Pons (tissue), 1 donor: ENCODE measurements around the gene BNIP2.

Experiments
- DNase-seq: peaks from one replicate; pipeline ENCODE4 v3.0.0-alpha.2; 2016; ENCODE audit warnings: low spot score

BNIP2 gene

DNA sequence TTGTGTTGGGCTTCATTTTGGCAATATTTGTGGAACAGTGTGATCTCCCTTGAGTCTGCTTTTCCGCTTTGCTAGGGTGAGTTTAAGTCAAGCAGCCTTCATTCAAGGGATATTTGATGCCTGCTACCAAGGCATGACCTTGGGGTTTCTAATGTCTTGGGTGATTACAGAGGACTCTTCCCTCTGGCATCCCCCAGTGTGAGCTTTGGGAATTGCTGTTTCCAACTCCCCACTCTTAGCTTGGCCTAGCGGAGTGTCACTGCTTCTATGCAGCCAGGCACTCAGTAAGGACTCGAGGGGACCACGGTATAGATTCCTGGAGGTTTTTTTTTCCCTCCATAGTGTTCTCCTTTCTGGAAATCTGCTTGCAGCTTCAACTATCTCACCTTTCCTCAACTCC lies 56.4 kb downstream of the BNIP2 start:
- no peak for DNase-seq

DNA sequence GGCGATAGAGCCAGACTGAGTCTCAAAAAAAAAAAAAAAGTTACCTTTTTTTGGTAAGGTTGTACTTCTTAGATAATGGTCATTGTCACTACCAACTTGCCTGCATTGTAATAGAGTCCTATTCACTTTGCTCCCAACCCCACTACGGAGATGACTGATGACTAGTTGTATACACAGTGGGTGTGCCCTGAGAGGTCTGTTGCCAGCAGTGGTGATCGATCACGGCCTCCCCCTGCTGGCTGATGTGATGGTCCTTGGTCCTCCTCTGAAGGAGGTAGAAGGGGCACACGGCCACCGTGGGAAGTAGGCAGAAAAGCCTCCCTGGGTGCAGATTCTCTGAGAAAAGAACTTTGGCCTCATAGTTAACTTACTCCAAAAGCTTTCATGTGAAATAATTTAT lies 66.8 kb downstream of the BNIP2 start:
- DNase-seq: no peak

- DNase-seq: no peak
Measured at GRCh38 chr15:59618406-59618805, 70.7 kb downstream of the BNIP2 start.

DNA sequence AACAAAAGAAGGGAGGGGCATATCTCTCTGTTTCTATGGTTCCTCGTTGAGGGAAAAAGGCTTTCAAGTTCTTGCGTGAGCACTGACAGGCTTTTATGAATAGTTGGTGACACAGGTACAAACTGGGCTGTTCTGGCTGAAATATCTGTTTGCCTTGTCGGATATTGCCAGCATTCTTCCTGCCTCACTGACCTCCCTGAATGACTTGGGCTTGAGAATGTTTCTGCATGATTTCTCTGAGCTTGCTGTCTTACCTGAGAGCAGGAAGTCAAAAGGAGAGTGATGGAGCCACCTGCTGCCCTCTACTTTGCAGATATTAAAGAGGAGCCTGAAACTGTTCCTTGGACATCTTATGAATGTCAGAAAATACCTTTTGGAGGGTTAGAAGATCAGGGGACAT lies 72.7 kb downstream of the BNIP2 start:
- no peak for DNase-seq

DNA sequence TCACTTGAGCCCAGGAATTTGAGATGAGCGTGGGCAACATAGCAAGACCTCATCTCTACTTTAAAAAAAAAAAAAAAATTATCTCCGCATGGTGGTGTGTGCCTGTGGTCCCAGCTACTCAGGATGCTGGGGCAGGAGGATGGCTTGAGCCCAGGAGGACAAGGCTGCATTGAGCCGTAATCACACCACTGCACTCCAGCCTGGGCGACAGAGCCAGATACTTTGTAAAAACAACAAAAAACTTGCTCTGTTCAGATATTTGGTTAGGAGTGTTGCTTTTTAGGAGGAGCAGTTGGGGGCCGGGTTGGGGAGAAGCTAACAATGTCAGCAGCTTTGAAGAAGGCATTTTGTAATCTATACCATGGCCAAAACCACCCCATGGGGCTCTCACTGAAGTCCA lies 73.5 kb downstream of the BNIP2 start:
- no peak for DNase-seq

GRCh38 chr15:59614153-59614552 lies 75.0 kb downstream of the BNIP2 start:
- no peak for DNase-seq

- no peak for DNase-seq
Measured at GRCh38 chr15:59611276-59612260, 77.6 kb downstream of the BNIP2 start, which contains the start of gene GCNT3. Gene GCNT3 (plus strand): TSS chr15:59611783. CDS start chr15:59618239, 6,456 bp downstream.

DNA sequence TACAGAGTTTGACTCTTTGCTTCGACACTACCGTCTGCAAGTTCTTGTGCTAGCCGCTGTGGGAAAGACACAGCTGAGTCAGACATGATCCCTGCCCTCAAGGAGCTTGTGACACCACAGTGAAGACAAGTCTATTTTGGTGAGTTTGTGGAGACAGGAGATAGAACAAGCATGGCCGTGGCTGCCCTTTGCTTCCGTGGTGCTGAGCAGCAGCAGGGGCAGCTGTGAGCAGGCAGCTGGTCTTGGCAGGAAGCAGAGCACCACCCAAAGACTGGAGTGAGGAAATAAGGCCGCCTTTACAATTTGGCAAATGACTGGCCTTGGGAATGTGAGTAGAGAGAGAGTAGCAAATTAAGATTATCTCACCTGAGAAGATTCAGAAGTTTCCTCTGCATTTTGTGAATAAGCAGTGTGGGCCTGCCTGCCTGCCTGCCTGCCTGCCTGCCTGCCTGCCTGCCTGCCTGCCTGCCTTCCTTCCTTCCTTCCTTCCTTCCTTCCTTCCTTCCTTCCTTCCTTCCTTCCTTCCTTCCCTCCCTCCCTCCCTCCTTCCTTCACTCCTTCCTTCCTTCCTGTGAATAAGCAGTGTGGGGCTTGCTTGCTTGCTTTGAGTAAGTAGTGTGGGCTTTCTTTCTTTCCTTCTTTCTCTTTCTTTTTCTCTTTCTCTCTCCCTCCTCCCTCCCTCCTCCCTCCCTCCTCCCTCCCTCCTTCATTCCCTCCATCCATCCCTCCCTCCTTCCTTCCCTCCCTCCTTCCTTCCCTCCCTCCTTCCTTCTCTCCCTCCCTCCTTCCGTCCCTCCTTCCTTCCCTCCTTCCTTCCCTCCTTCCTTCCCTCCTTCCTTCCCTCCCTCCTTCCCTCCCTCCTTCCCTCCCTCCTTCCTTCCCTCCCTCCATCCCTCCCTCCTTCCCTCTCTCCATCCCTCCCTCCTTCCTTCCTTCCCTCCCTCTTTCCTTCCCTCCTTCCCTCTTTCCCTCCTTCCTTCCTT lies 79.1 kb downstream of the BNIP2 start:
- no peak for DNase-seq
